ENCODE results near the gene VWA7.

DNA sequence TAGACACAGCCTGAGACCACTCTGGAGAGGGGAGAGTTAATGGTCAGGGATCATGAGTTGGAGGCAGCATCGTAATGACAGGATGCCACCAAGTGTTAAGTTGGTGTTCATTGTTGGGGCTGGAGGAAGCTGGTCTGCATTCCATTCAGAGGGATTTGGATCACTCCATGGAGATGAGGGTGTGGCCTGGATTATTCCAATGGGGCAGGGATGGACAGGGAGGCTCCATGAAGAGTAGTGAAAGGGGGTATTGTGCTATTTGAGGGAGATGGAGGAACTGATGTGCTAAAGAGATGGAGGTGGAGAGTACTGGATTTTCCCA is 13.5 kb downstream of the VWA7 start:
- TF ChIP-seq, protein P1, sequence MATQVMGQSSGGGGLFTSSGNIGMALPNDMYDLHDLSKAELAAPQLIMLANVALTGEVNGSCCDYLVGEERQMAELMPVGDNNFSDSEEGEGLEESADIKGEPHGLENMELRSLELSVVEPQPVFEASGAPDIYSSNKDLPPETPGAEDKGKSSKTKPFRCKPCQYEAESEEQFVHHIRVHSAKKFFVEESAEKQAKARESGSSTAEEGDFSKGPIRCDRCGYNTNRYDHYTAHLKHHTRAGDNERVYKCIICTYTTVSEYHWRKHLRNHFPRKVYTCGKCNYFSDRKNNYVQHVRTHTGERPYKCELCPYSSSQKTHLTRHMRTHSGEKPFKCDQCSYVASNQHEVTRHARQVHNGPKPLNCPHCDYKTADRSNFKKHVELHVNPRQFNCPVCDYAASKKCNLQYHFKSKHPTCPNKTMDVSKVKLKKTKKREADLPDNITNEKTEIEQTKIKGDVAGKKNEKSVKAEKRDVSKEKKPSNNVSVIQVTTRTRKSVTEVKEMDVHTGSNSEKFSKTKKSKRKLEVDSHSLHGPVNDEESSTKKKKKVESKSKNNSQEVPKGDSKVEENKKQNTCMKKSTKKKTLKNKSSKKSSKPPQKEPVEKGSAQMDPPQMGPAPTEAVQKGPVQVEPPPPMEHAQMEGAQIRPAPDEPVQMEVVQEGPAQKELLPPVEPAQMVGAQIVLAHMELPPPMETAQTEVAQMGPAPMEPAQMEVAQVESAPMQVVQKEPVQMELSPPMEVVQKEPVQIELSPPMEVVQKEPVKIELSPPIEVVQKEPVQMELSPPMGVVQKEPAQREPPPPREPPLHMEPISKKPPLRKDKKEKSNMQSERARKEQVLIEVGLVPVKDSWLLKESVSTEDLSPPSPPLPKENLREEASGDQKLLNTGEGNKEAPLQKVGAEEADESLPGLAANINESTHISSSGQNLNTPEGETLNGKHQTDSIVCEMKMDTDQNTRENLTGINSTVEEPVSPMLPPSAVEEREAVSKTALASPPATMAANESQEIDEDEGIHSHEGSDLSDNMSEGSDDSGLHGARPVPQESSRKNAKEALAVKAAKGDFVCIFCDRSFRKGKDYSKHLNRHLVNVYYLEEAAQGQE (IDR thresholded peaks at IDR 0.05; ENCODE audit: insufficient read depth in 1 of 2, low read depth in 2 of 2, low read length in 2 of 2), result no peak
- TF ChIP-seq TAF1 (IDR thresholded peaks at IDR 0.05; ENCODE audit: borderline replicate concordance, insufficient read depth, low read length), result no peak

Data from PFSK-1 (cell line).